Stimulated activated CD4-positive, alpha-beta T cell treated with anti-CD3 and anti-CD28 coated beads, Interleukin-1b, Interleukin-23, amount 100 ng/mL, for 48 hours (primary cell): ENCODE data around the gene KRTAP4-16.
"Not testable (repeated sequence)": the region's sequence is repeated elsewhere in the genome, so short reads cannot be mapped to it uniquely, and the experiment has no call there.

Experiments used
- DNase-seq: peaks from one replicate; pipeline ENCODE4 v3.0.0-alpha.2; 2020

KRTAP4-16 gene

GRCh38 chr17:41118721-41119120 lies 16.7 kb upstream of the KRTAP4-16 start:
- DNase-seq = no peak

- not testable (repeated sequence) for DNase-seq
These were observed 15.9 kb upstream of the KRTAP4-16 start, which contains the start of gene KRTAP4-11 for GRCh38 chr17:41117846-41118386. Gene KRTAP4-11 (minus strand): TSS chr17:41118373. CDS start chr17:41118315, 58 bp downstream.

- no peak for DNase-seq
These were observed 14.3 kb upstream of the KRTAP4-16 start for GRCh38 chr17:41116297-41116696.

GRCh38 chr17:41111151-41111885 lies 9.3 kb upstream of the KRTAP4-16 start:
- no peak for DNase-seq

- DNase-seq = not testable (repeated sequence)
These were observed 6.8 kb upstream of the KRTAP4-16 start for GRCh38 chr17:41108728-41109386.

- DNase-seq = no peak
These were observed 6.0 kb upstream of the KRTAP4-16 start for GRCh38 chr17:41107941-41108450.

- DNase-seq = not testable (repeated sequence)
These were observed 3.3 kb upstream of the KRTAP4-16 start, which contains the start of gene KRTAP4-9 for GRCh38 chr17:41105347-41105746. Gene KRTAP4-9 (plus strand): TSS chr17:41105389. CDS start chr17:41105389, 0 bp downstream.

- DNase-seq = not testable (repeated sequence)
These were observed 2.5 kb upstream of the KRTAP4-16 start for GRCh38 chr17:41104386-41105038.

GRCh38 chr17:41103896-41104295 lies 1.9 kb upstream of the KRTAP4-16 start:
- no peak for DNase-seq

GRCh38 chr17:41099682-41100480 lies 2.1 kb downstream of the KRTAP4-16 start:
- DNase-seq = not testable (repeated sequence)

GRCh38 chr17:41098481-41098880 lies 3.5 kb downstream of the KRTAP4-16 start:
- DNase-seq = no peak

- DNase-seq = no peak
These were observed 4.0 kb downstream of the KRTAP4-16 start, which contains the start of gene KRTAP4-8 for GRCh38 chr17:41098042-41098441. Gene KRTAP4-8 (minus strand): TSS chr17:41098142. CDS start chr17:41098084, 58 bp downstream.

GRCh38 chr17:41096055-41096454 lies 6.0 kb downstream of the KRTAP4-16 start:
- DNase-seq = no peak

GRCh38 chr17:41088760-41089352 lies 13.2 kb downstream of the KRTAP4-16 start:
- not testable (repeated sequence) for DNase-seq

- DNase-seq = not testable (repeated sequence)
These were observed 17.7 kb downstream of the KRTAP4-16 start, which contains the start of gene KRTAP4-7 for GRCh38 chr17:41084100-41084856. Gene KRTAP4-7 (plus strand): TSS chr17:41084150. CDS start chr17:41084207, 57 bp downstream.

GRCh38 chr17:41083427-41083826 lies 18.6 kb downstream of the KRTAP4-16 start:
- not testable (repeated sequence) for DNase-seq

GRCh38 chr17:41082626-41083025 lies 19.4 kb downstream of the KRTAP4-16 start:
- DNase-seq = no peak

GRCh38 chr17:41076788-41077187 lies 25.2 kb downstream of the KRTAP4-16 start:
- DNase-seq = no peak

GRCh38 chr17:41073676-41074075 lies 28.3 kb downstream of the KRTAP4-16 start:
- DNase-seq = no peak

GRCh38 chr17:41071606-41072360 lies 30.2 kb downstream of the KRTAP4-16 start:
- DNase-seq = no peak
